ENCODE measurements around the gene COL8A2.

DNA sequence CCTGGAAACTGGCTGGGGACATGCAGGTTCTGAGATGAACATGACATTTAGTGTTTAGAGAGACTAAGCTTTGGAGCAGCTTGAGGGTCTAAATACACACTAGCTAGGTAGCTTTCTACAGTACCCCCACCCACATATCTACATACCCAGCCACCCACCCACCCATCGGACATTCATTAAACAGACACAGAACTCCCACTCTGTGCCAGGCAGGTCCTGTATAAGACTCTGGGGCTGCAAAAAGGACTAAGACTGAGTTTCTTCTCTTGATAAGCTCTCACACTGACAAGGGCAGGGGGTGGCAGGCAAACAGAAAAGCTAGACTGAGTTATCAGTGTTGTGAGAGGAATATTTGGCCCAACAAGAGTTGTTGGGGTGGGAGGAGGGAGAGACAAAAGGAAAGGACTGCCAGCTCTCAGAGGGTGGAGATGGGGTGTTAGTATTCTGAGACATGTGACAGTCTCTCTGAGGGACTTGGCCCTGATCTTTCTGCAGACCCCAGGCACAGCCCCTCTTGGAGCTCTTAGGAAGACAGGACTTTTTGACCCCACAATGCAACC, 37.7 kb upstream of the COL8A2 start:
- TF ChIP-seq, protein P1, sequence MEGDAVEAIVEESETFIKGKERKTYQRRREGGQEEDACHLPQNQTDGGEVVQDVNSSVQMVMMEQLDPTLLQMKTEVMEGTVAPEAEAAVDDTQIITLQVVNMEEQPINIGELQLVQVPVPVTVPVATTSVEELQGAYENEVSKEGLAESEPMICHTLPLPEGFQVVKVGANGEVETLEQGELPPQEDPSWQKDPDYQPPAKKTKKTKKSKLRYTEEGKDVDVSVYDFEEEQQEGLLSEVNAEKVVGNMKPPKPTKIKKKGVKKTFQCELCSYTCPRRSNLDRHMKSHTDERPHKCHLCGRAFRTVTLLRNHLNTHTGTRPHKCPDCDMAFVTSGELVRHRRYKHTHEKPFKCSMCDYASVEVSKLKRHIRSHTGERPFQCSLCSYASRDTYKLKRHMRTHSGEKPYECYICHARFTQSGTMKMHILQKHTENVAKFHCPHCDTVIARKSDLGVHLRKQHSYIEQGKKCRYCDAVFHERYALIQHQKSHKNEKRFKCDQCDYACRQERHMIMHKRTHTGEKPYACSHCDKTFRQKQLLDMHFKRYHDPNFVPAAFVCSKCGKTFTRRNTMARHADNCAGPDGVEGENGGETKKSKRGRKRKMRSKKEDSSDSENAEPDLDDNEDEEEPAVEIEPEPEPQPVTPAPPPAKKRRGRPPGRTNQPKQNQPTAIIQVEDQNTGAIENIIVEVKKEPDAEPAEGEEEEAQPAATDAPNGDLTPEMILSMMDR (conservative IDR thresholded peaks at IDR 0.05; ENCODE audit: low read depth, low read length), result no peak
- TF ChIP-seq EZH2 (IDR thresholded peaks at IDR 0.05; ENCODE audit: borderline replicate concordance, low read depth, low read length, poor library complexity, severe bottlenecking), result no peak

Measured in A673 (cell line).